NCI-H2029 (cell line): ENCODE data around the gene CAMSAP2.

Source experiments
- DNase-seq: peaks from one replicate; lab custom pipeline; 2025; lab: John Stamatoyannopoulos, UW

The CAMSAP2 gene

DNA sequence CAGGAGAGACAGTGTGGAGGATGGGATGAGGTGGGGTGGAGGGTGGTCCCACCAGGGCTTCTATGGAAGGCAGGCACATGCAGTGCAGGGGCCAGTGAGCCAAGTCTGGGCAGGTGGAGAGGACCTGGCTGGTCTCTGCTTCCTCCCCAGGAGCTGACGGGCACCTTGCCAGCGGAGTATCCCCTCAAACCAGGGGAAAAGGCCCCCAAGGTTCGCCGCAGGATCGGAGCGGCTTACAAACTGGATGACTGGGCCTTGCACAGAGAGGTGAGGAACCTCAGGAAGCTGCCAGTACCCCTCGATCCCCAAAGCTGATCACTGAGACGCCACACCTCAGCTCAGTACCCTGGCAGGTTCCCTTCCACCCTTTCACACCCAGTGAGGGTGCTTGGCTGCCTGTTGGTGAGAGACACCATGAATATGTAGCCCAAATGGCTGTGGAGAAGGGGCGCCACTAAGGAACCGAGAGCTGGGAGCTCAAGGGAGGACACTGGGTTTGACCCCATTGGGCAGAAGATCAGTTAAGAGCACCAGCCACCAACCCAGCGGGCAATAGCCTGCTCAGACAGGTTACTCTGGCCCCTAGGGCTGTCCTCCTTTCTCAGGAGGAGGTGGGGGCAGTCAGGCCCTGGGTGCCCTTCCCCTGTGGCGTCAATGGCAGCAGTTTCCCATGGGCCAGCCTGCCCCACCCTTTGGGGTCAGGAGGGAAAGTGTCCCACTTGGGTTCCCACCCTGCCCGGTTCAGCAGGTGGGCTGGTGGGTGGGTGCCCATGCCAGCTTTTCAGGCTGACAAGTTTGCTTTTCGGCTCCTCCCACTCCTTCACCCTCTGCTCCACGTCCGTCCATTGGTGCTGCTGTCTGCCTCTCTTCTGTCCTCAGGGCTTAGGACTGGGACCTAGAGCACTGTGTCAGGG is 161.5 kb downstream of the CAMSAP2 start:
- no peak for DNase-seq

DNA sequence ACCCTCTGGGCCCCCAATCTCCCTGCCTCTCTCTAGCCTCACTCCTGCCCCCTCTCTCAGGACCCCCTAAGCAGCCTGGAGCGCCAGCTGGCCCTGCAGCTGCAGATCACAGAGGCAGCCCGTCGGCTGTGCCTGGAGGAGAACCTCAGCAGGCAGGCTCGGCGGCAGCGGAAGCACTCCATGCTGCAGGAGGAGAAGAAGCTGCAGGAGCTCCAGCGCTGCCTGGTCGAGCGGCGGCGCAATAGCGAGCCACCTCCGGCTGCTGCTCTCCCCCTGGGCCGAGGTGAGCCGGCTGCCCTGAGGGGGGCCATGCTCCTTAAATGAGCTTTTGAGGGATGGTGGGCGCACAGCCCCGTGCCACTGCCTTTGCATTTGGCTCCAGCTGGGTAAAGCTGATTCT is 162.2 kb downstream of the CAMSAP2 start:
- DNase-seq = no peak

DNA sequence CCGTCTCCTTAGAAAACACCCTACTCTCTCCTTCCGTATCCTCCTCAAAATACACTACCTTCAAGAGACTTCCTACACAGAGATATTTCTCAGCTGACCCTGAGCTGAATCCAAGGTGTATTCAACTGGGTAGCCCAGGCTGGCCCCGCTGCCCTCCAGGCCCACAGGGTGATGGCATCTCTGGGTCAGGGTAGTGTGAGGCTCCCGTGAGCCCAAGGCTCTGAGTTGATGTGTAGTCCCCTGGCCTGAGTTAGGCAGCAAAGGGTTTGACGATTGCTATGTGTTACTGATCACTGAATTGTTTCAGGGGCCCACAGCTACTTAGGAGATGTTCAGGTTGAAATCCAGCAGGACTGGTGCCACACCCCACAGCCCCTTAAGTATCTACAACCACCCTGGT is 162.7 kb downstream of the CAMSAP2 start:
- DNase-seq = no peak

DNA sequence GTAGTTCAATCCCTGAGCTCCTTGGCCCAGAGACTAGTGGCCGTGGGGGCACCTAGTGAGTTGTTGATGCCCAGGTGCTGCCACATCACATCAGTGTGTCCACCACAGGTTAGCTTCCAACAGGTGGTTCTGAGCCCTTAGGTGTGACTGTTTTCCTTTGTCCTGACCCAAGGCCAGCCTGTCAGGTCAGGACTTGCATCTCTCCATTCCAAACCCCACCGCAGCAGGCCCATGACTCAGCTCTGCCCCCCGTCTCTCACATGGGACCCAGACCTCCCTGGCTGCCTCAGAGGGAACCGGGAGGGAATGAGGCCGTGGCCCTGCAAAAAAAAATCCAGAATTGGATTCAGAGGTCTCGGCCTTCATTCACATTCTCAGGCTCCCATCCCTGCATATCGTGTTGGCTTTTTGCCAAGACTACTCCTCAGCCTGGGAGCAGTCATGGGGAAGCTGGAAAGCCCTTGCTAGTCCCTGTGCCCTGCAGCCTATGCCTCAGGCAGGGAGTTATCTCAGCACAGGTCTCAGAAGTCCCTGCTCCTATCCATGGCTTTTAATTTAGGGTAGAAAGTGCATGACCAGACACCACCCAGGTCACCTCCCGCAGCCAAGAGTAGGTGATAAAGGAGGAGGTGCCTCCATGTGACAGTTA is 163.2 kb downstream of the CAMSAP2 start:
- no peak for DNase-seq

DNA sequence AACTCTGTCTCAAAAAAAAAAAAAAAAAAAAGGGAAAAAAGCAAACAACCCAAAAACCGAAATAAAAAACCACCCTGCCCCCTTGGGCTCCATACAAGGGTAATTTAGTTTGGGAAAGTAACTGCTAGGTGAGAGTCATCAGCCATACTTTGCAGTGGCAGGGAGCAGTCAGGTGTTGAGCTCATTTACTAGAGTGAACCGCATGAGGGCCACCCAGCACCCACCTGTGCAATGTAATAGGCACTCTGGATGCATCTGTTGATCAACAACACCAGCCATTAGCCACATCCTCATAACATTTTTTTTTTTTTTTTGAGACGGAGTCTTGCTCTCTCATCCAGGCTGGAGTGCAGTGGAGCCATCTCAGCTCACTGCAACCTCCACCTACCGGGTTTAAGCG is 165.1 kb downstream of the CAMSAP2 start:
- no peak for DNase-seq

DNA sequence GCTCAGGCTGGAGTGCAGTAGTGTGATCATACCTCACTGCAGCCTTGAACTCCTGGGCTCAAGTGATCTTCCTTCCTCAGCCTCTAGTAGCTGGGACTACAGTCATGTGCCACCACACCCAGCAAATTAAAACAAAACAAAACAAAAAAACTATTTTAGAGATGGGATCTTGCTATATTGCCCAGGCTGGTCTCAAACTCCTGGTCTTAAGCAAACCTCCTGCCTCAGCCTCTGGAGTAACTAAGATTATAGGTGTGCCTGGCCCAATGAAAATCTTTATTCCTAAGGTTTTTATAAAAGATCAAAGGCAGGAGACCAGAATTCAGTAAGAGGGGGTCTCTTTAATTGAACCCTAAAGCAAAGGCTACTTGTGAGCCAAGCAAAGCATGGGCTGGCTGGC is 166.1 kb downstream of the CAMSAP2 start:
- no peak for DNase-seq

DNA sequence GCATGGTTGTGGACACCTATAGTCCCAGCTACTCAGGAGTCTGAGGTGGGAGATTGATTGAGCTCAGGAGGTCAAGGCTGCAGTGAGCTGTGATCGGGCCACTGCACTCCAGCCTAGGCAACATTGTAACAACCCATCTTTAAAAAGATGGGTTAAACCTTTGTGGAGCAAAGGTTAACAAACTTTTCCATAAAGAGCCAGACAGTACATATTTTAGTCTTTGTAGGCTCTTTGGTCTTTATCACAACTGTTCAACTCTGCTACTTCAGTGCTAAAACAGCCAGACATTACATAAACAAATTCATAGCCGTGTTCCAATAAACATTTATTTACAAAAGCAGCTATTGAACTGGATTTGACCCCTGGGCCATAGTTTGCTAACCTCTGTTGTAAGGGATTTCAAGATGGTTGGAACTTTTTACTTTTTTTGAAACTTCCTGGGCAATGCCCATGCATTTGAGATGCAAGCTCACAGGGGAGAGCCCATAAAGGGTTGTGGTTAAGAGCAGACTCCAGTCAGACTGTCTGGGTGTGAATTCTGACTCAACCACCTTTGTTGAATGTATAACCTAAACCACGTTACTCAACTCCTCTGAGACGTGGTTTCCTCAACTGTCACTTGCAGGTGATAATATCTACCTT is 166.8 kb downstream of the CAMSAP2 start:
- DNase-seq = no peak

DNA sequence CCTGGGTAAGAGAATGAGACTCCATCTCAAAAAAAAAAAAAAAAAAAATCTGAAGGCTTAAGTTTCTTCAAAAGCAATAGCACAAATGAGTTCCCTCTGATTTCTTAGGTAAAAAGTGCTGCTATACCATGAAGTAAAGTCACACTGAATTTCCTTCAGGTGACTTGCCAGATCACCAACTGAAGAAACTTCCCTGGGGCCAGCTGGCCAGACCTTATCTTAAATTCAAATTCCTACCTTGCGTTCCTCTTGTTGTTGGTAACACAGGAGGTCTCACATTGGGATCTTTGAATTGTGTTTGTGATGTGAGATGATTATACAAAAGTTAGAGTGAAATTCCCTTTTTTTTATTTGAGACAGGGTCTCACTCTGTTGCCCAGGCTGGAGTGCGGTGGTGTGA is 167.8 kb downstream of the CAMSAP2 start:
- no peak for DNase-seq

DNA sequence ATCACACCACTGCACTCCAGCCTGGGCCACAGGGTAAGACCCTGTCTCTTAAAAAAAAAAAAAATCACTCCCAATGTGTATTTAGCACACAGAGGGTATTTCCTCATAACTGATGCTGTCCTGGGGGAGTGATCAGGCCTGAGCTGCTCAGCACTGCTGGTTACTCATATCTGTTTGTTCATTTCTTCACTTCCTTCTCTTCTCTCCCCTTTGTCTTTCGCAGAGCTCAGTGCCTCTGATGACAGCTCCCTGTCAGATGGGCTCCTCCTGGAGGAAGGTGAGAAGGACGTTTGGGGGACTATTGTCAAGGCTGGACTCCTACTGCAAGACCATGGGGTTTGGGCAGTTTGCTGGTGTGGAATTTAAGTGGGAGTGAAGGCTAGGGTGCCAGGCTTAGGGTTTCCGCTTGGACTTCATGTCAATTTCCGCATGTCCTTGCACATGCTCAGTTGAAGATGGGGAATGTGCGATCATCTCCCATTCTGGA is 169.0 kb downstream of the CAMSAP2 start:
- DNase-seq = no peak

DNA sequence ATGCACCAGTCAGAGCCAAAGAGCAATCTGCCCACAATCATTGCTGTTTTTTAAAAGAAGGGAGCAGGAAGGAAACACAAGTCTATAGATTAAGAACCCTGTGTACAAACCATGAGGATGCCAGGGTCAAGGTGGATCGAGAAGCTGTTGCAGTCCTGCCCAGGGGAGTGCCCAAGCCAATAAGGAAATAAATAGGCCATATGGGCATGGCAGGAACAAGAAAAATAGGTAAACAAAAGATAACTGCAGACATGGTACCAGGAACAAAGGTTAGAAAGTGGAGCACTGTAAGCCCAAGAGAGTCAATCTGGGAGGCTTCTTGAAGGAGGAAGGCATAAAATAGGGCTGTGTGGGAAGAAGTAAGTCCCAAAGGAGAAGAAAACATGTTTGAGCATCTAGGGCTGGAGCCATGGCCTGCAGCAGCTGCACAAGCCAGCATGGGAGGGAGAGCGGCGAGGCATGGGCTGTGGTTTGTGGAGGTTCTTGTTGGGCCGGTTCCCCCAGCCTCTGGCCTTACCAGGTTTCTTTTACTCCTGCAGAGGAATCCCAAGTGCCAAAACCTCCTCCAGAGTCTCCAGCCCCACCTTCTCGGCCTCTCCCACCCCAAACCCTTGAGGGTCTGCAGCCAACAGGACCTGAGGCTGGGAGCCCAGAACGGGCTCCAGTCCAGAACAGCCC is 169.6 kb downstream of the CAMSAP2 start:
- no peak for DNase-seq

DNA sequence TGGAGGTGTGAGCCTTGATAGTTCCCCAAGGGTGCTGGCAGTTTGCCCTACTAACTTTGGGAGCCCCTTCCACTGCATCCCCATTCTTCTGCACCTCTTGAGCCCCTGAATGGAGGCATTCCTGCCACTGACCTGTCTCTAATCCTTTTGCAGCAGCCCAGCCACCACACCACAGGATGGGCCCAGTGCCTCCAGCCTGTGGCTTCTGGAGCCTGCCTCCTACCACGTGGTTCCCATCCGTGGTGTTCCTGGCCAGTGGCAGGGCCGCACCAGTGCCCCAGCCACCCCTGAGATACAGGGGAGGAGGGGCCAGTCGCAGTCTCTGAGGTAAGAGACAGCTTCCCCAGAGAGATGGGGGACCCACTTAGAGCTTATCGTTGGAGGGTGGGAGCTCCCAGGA is 170.4 kb downstream of the CAMSAP2 start:
- no peak for DNase-seq

DNA sequence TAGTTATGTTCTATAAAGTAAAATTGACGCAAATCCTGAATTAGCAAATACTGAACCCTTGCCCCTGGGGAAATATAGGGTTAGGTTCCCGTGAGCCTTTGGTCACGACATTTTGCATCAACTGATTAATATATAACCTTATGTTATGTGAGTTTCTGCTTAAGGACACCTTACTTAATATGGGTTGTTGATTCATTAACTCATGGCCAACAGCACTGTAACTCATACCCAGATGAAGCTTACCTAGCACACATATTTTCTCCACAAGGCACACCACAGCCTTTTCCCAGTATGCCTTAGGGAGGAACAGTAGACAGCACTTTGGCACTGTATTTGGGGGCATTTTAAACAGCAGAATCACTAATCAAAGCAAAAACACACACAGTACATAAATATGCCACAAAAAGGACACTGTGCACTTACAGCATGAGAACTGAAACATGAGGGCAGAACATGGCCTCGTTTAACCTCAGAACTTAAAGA is 171.1 kb downstream of the CAMSAP2 start:
- DNase-seq = no peak
